ENCODE results near the gene SLC9A8. TPM values are rescaled to one million over a fixed set of nuclear protein-coding genes. Genes with fewer than 3 reads are reported as not detected.

Gene SLC9A8
- total and polyA plus RNA-seq, 9 of the 15 experiments (the other 6 are each of a cell fraction or from before 2014, with no cell fraction given), result 0.56 to 9.7 (median 5.0) TPM

GRCh38 chr20:49916146-49917002, 103.7 kb downstream of the SLC9A8 start (continued):
- TF ChIP-seq NFATC3 (IDR thresholded peaks at IDR 0.05) (no peak), BRCA1 (IDR thresholded peaks at IDR 0.05) (no peak), BRCA1 (CRISPR knock-in tag; IDR thresholded peaks at IDR 0.05) (no peak), ZNF263 (CRISPR knock-in tag; IDR thresholded peaks at IDR 0.05; ENCODE audit: borderline replicate concordance) (peak; percentile 6; the same call in 1 of the 2 replicates), ZNF444 (CRISPR knock-in tag; IDR thresholded peaks at IDR 0.05) (no peak), NFIC (IDR thresholded peaks at IDR 0.05) (0 out of 2 replicates have a peak, but pooled peaks have one; percentile 0), NEUROD1 (IDR thresholded peaks at IDR 0.05; ENCODE audit: borderline replicate concordance, low read depth, low read length, partially characterized antibody) (peak; percentile 11), HDAC8 (tag; IDR thresholded peaks at IDR 0.05) (no peak), BRF2 (IDR thresholded peaks at IDR 0.05; ENCODE audit: borderline replicate concordance, insufficient read depth, insufficient read length) (no peak), ZNF311 (CRISPR knock-in tag; IDR thresholded peaks at IDR 0.05) (no peak), GATAD2B (IDR thresholded peaks at IDR 0.05; ENCODE audit: borderline replicate concordance) (no peak), CBFA2T3 (IDR thresholded peaks at IDR 0.05) (peak; percentile 88), RCOR1 (IDR thresholded peaks at IDR 0.05; ENCODE audit: borderline replicate concordance in 1 of 2, low read depth in 2 of 2, low read length in 2 of 2) (0 out of 4 replicates have a peak, but pooled peaks have one; percentile 13 to 36), KLF16 (IDR thresholded peaks at IDR 0.05) (peak; percentile 26; the same call in 1 of the 2 replicates), FOSL1 (tag; conservative IDR thresholded peaks at IDR 0.05) (peak; percentile 35; the same call in 1 of the 2 replicates), ZFP36 (IDR thresholded peaks at IDR 0.05; ENCODE audit: low read depth, low read length, partially characterized antibody) (no peak), KDM4B (IDR thresholded peaks at IDR 0.05; ENCODE audit: borderline replicate concordance in 2 of 2, low read depth in 1 of 2) (no peak), TAL1 (IDR thresholded peaks at IDR 0.05) (peak; percentile 67), ZBTB7A (IDR thresholded peaks at IDR 0.05; ENCODE audit: borderline replicate concordance, control insufficient read depth, low read depth, low read length) (0 out of 2 replicates have a peak, but pooled peaks have one; percentile 46), SMAD2 (IDR thresholded peaks at IDR 0.05; ENCODE audit: low read depth, low read length) (no peak), E2F8 (IDR thresholded peaks at IDR 0.05; ENCODE audit: low read depth, partially characterized antibody) (no peak), SIN3B (IDR thresholded peaks at IDR 0.05; ENCODE audit: low read depth) (no peak), TEAD4 (IDR thresholded peaks at IDR 0.05; ENCODE audit: low read length) (peak; percentile 70), TEAD4 (CRISPR knock-in tag; IDR thresholded peaks at IDR 0.05; ENCODE audit: borderline replicate concordance) (no peak), NFRKB (IDR thresholded peaks at IDR 0.05; ENCODE audit: low read depth) (no peak), C11orf30 (IDR thresholded peaks at IDR 0.05; ENCODE audit: low read depth) (no peak)

Measured in K562 (cell line).